ENCODE data around the gene METTL26.

The METTL26 gene

GRCh38 chr16:632486-633335 lies 3.4 kb downstream of the METTL26 start:
- TF ChIP-seq, protein P1, sequence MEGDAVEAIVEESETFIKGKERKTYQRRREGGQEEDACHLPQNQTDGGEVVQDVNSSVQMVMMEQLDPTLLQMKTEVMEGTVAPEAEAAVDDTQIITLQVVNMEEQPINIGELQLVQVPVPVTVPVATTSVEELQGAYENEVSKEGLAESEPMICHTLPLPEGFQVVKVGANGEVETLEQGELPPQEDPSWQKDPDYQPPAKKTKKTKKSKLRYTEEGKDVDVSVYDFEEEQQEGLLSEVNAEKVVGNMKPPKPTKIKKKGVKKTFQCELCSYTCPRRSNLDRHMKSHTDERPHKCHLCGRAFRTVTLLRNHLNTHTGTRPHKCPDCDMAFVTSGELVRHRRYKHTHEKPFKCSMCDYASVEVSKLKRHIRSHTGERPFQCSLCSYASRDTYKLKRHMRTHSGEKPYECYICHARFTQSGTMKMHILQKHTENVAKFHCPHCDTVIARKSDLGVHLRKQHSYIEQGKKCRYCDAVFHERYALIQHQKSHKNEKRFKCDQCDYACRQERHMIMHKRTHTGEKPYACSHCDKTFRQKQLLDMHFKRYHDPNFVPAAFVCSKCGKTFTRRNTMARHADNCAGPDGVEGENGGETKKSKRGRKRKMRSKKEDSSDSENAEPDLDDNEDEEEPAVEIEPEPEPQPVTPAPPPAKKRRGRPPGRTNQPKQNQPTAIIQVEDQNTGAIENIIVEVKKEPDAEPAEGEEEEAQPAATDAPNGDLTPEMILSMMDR (conservative IDR thresholded peaks at IDR 0.05; ENCODE audit: control insufficient read depth, insufficient read depth, low read depth, low read length), result no peak
- no peak for DNase-seq (ENCODE audit: low read depth)
- no peak overlapping the region for H3K4me3 ChIP-seq (ENCODE audit: control insufficient read depth, low read depth, low read length)

GRCh38 chr16:631808-632358 lies 4.2 kb downstream of the METTL26 start:
- TF ChIP-seq, protein P1 (conservative IDR thresholded peaks at IDR 0.05; ENCODE audit: control insufficient read depth, insufficient read depth, low read depth, low read length), result no peak
- no peak overlapping the region for H3K4me3 ChIP-seq (ENCODE audit: control insufficient read depth, low read depth, low read length)
- no peak for DNase-seq (ENCODE audit: low read depth)

DNA sequence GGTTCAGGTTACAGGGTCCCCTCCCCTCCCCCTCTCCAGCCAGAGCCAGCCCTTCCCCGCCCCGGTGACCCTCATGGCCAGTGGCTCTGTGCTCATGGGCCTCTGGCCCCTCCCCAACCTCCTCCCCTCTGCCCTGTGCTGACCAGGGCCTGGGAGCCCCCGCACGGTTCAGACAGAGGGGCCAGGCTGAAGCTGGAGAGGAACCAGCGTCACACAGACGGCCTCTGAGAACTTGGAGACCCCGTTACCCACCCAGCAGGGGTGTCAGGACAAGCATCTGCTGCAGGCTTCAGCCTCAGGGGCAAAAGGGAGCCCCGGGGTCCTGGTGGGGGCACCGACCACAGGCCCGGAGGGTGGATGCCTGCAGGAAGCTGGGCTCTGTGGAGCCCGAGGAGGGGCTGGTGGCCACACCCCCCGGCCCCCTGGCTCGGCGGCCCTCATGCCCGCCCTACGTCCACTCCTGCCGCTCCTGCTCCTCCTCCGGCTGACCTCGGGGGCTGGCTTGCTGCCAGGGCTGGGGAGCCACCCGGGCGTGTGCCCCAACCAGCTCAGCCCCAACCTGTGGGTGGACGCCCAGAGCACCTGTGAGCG lies 5.2 kb downstream of the METTL26 start, which contains the start of gene WFIKKN1:
Gene WFIKKN1 (plus strand): TSS at position 171 of the 591 bp plus-strand sequence. CDS start 269 bp downstream, at position 440.
- TF ChIP-seq, protein P1 (conservative IDR thresholded peaks at IDR 0.05; ENCODE audit: control insufficient read depth, insufficient read depth, low read depth, low read length), result no peak
- no peak for DNase-seq (ENCODE audit: low read depth)
- H3K4me3 ChIP-seq (ENCODE audit: control insufficient read depth, low read depth, low read length), result no peak within 1 kb of the TSS

DNA sequence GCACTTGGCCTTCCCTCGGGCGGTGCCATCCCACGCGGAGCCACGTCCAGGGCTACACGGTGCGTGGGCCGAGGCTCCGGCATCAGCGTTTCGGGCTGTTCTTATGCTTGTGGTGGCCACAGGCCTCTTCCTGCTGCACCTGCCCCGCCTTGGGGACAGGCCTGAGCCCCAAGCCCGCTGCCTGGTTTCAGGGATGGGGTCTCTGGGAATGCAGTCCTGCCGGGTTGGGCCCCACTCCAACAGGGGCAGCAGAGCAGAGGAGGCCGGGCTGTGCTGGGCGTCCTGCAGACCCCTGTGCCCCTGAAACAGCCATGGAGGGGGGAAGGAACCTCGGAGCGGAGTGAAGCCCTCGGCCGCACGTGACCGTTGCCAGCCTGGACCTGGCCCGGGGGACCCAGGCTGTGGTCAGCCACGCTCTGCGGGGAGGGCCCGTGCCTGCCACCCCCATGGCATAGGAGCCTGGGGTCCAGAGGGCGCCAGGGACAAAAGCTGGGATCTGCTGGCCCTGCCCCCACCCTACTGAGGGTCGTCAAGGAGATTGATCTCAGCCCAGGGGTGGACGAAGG lies 5.8 kb downstream of the METTL26 start:
- TF ChIP-seq, protein P1 (conservative IDR thresholded peaks at IDR 0.05; ENCODE audit: control insufficient read depth, insufficient read depth, low read depth, low read length), result no peak
- no peak overlapping the region for H3K4me3 ChIP-seq (ENCODE audit: control insufficient read depth, low read depth, low read length)
- no peak for DNase-seq (ENCODE audit: low read depth)

DNA sequence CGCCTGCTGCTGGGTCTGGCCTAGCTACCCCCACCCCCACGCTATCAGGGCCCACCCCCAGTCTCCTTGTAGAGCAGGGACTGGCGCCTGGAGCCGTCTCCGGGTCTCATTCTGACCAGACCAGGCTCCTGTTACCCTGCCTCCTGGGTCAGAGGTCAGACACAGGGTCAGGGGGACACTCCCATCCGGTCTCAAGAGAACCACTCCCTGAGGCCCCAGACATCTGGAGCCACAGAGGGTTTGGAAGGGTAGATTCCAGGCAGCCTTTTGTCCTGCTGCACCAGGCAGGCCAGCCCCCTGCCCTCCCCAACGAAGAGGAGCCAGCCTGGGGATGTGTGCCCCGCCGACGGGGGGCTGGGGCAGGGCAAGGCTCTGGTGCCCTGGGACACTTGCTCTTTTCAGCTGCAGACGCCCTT lies 6.3 kb downstream of the METTL26 start:
- TF ChIP-seq, protein P1 (conservative IDR thresholded peaks at IDR 0.05; ENCODE audit: control insufficient read depth, insufficient read depth, low read depth, low read length), result no peak
- no peak overlapping the region for H3K4me3 ChIP-seq (ENCODE audit: control insufficient read depth, low read depth, low read length)
- DNase-seq (ENCODE audit: low read depth), result no peak

GRCh38 chr16:629185-629832 lies 6.8 kb downstream of the METTL26 start:
- DNase-seq (ENCODE audit: low read depth), result no peak
- no peak overlapping the region for H3K4me3 ChIP-seq (ENCODE audit: control insufficient read depth, low read depth, low read length)
- TF ChIP-seq, protein P1 (conservative IDR thresholded peaks at IDR 0.05; ENCODE audit: control insufficient read depth, insufficient read depth, low read depth, low read length), result no peak
